Measurements from ENCODE around the gene CTXND1.

CTXND1 gene

DNA sequence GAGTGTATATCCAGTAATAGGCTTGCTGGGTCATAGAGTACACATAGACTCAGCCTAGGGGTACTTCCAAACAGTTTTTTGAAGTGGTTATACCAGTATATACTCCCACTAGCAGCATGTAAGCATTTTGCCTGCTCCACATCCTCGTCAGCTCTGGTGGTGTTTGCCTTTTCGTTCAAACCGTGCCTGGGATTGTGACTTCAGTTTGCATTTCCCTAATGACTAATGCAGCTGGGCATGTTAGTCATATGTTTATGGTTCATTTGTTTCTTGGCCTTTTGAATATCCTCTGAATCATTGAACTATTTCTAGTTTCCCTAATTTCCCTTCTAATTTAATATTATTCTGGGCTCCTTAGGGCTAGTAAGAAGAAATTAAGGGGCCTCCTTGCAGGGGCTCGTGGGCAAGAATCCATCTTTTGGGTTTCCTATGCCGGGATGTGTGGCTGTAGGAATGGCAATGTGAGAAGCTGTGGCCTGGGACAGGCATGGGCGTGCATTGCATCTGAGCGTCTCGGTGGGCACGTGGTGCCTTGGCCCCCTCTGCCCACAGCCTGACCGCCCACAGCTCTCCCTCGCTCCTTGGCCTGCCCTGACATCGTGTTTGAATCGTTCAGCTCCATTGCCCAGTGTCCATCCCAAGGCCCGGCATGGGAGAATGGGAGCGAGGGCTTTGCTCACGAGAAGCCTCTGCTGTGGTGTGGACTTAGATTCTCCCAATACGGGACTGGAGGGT lies 72.8 kb downstream of the CTXND1 start:
- DNase-seq = no peak

DNA sequence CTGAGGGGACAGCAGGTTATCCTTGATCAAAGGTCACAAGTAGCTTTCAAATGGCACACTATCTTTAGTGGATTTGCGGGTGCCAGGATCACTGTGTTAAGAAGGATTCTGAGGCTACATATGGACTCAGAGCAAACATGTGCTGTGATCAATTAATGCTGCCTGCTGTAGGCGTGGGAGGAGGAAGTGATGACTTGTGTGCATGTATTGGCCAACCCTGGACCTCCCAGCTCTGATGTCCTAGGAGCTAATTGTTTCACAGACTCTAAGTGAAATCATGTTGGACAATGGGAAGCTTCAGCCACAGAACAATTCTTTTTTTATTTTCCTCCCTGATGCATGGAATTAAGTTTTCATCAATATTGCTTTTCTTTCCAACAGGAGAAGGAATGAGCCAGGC lies 74.9 kb downstream of the CTXND1 start:
- no peak for DNase-seq

DNA sequence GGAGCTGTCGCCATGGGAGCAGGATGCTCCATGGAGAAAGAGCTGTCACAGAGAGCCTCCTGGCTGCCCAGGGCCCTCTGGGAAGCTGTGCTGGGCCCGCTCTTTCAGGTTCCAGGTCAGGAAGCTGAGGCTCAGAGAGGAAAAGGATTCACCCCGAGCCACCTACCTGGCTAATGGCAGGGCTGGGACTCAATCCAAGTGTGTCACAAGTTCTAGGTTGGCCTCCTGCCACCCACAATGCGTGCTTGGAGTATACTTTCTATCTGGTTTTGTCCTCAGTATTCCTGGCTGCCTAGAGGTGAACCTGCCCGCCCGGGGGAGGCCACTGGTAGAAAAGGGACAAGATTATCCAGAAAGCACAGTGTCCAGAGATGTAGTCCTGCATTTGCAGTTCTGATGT lies 75.6 kb downstream of the CTXND1 start:
- no peak for DNase-seq

DNA sequence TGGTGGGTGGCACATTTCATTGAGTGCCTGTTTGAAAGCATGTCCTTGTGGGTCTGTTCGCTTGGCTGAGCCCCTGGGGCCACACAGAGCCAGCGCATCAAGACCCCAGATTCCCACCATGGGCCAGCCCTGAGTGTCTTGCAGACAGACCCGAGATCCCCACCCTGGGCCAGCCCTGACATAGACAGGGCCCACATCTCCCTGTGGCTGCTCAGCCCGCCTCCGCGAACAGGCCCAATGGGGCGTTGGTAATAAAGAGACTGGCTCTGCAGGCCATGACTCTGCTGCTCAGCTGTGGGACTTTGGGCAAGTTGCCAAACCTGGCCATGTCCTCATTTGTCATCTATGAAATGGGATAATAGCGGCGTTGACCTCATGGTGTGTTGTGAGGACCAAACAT lies 76.6 kb downstream of the CTXND1 start:
- DNase-seq = no peak

DNA sequence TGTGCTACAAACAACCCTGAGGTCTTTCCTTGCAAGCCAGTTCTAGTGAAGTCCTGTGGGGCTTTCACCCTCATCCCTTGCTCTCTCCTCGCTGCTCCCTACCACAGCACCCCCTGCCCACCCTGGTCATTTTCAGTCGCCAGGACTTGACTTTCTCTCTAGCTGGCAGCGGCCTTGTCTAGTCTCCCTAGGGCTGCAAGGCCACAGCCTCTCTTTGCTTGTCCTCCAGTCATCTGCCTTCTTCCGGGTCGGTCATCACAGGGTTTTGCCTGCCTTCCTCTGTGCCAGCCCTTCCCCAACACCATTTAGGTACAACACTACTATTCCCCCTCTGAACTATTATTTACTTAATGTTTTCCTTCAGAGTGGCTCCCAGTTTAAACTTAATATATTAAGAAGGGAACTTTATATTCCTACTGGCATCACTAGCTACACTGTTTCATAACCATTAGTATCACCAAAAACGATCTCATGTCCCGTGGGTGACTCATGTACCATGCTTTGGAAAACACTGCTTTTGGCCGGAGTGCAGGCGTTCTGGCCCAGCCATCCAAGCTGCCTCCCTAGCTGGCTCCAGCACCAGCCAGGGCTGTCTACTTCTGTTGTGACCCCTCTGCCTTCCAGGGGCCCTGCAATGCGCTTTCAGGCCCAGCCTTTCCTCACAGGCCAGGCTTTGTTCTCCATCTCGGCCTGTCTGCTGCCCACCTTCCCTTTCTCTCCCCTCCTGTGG lies 77.8 kb downstream of the CTXND1 start:
- no peak for DNase-seq

DNA sequence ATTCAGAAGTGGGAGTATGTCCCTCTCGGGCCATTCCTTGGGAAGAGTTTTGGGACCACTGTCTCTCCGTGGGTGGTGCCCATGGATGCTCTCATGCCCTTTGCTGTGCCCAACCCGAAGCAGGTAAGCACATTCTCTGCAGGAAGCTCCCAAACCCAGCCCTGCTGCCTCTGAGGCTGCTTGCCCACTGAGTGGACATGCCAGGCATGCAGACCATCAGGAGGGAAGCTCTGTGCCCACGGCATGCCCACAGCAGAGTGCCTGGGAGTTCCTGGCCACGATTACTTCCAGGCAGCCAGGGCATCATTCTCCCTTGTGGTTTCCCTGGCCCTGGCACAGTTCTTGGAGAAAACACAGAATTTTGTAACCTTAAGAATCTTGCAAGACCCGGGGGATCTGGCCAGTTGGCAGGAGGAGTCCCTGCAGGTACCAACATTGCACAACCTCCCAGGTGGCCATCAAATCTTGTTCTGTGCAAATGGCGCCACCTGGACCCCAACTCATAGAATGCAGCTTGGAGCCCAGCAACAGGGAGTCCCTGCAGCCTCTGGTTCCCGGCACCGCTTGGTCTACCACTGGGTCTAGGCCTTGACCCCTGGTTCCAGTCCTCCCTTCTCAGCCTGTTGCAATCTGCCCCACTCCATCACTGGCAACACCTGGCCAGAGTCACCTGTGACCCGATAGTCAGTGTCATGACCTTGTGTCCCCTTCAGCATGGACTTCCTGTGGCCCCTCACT lies 78.8 kb downstream of the CTXND1 start:
- no peak for DNase-seq

DNA sequence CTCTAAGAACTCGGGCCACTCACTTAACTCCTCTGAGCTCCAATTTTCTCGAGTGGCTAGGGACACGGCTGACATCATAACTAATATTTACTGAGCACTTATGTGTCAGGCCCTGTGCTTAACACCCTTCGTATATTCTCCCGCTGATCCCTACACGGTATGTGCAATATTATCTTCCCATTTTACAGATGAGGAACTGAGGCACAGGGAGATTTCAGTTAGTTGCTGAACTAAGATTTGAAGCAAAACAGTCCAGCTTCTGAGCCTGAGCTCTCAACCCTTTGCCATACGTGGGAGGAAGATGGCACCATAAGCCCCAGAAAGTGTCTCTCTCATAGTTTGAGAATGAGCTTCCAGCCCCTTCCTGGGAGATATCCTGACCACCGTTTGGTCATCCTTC lies 79.6 kb downstream of the CTXND1 start:
- DNase-seq = no peak

DNA sequence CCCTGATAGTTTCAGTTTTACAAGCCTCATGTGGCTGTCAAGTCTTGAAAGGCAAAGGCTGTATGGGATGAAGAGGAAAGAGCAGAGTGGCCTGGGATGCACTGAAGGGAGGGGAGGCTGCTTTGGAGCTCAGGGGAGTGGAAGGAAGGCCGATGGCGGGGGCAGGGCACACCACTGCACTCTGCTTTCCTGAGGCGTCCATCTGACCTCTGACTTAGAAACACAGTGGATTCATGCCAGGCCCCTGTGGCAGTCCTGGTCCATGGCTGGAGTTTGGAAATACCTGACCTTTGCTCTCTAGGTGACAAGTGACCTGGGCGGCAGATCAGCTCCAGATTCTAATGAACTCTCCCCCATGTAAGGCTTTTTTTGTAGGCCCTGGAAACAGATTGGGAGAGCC lies 80.2 kb downstream of the CTXND1 start:
- DNase-seq = no peak

DNA sequence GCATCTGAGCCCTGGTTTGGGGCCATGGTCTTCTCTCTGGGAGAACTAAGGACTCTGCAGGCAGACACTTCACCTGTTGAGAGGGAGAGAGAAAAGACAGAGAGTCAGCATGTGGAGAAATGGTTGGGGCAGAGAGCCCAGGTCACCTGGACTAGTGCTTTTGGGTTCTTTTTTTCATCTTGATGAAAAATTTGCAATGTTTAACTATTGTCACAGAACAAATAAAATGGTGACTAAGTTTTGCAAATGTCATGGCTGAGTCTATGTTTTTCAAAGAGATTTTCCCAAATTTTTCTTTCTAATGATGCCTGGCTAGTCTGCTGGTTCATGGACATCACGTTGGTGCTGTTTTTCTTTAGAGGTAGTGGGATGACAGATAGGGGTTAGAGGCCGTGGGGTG lies 81.4 kb downstream of the CTXND1 start:
- DNase-seq = no peak

DNA sequence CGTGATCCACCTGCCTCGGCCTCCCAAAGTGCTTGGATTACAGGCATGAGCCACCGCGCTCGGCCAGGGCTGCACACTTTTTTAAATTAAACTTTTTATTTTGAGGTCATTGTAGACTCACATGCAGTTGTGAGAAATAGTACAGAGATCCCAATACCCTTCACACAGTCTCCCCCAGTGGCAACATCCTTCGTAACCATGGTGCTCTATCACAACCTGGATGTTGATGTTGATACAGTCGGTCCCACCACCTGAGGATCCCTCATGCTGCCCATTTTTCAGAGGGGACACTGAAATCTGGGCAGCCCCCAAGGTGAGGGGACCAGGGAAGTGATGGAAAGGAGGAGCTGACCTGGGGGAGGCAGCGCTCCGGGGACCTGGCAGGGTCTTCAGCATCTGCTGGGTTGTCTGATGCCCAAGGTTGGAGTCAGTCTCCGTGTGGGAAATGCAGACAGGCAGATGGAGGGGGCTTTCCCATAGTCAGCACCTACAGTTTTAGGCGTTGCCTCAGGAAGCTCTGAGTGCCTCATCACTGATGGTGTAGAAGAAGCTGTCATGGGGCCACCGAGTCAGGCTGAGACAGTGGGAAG lies 82.2 kb downstream of the CTXND1 start:
- DNase-seq = no peak

DNA sequence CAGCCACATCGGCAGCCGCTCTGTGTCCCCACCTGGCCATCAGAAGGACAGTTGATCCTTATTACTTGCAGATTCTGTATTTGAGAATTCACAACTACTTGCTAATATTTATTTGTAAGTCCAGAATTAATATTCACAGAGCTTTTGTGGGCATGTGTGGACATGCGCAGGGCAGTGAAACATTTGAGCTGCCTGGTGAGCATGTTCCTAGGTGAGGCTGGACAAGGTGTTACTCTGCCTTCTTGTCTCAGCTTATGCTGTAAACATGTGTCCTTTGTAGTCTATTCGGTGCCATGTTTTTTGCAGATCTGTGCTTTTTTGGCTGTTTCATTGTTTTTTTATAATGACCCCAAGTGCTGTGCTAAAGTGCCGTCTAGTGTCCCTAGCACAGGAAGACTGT lies 83.6 kb downstream of the CTXND1 start:
- DNase-seq = no peak

DNA sequence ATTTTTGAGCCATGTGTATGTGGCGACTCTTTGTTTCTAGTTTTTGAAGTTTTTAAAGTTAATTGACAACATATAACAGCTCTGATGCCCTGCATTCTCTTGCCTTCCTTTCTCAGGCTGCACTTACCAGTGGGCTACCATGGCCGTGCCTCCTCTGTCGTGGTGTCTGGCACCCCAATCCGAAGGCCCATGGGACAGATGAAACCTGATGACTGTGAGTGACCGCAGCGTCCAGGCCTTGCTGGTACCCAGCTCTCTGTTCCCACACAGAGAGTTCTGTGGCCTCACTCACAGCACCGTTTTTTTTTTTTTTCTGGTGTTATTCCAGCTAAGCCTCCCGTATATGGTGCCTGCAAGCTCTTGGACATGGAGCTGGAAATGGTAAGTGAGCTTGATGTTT lies 84.1 kb downstream of the CTXND1 start:
- no peak for DNase-seq

DNA sequence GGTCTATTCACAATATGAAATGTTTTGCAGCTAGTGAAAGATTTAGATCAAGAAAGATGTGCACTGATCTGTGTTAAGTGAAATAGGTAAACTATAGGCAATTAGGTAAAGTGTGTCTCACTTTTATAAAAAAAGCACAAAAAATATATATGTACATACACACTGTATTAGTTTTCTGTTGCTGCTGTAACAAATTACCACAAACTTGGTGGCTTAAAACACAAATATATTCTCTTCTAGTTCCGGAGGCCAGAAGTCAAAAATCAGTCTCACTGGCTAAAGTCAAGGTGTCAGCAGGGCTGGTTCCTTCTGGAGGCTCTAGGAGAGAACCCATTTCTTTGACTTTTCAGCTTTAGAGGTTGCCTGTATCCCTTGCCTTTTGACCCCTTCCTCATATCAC lies 88.1 kb downstream of the CTXND1 start:
- DNase-seq = no peak

DNA sequence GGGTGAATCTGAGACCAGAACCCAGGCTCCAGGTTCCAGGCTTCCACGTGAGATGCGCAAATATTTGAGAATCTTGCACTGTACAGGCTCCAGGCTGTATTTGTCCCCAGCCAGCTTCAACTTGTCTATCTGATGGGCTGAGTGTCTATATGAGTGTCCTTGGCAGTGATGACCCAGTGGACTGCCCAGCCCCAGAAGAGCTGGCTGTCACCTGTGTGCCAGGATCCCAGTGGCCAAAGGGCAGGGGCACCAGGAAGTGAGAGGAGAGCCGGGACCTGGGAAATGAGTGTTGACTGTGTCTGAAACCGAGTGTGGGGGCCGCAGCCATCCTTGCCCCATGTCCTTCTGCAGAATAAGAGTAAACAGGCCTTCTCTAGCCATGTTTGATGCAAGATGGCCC lies 88.8 kb downstream of the CTXND1 start:
- DNase-seq = no peak

DNA sequence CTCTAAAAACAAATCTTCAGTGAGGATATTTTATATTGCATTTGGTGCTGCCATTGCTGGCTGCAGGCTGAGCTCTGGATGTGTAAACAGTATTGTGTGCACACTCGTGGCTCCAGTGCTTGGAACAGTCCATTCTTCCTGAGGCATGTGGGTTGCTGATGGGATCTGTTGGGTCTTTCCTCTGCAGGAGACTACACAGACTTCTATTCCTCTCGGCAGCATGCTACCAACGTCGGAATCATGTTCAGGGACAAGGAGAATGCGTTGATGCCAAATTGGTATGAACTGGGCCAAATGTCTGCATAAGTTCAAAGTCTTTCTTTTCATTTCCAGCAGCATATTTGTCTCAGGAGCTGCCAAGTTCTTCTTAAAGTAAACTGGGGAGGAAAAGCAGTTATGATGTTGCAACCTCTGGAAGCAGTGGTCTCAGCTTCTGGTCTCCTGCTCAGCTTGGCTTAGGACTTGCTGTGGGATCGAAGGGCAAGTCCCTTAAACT lies 89.9 kb downstream of the CTXND1 start:
- DNase-seq = no peak

DNA sequence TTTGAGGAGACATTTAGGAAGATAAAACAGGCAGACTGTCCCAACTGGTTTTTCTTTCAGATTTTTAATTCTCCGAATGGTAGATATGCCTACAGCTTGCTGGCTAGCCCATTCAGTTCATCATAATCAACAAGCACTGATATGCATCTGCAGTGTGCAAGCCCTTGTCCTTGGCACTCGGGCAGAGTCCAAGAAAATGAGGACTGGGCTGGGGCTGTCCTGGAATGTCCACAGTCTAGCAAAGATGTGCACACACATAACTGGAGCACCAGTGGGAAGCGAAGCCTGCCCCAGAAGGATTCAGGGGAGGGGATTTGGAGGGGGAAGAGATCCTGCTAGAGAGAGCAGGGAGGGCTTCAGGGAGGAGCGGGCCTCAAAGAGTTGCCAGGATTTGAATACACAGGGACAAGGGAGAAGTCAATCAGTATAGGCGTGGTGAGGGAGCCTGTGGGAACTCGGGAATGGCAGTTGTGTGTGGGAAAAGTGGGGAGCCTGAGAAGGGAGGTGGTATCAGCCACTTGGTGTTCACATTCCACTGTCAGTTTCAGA lies 90.5 kb downstream of the CTXND1 start:
- no peak for DNase-seq

DNA sequence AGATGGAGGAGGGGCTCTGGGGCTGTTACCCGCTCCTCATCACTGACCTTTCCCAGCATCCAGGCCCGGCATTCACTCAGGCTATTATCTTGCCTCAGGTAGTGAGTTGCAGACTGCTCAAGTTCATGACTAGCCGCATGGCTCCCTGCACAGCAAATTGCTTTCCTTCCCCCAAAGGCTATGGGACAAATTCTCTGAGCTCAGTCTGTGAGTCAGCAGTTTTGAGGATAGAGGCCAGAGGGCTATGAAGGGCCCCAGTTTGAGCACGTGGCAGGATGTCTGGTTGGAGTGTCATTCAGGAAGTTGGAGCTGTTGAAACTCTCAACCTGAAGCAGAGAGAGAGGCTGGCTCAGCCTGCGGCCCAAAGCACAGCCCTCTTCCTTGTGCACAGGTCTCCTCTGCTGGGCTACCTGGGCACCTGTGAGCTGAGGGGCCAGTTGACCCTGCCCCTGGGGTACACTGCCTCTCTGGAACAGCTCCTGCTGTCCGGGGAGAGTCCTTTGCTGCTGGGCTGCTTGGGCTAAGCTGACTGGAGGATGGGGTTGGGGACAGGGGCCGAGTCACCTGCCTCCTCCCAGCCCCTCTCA lies 91.3 kb downstream of the CTXND1 start:
- DNase-seq = no peak

DNA sequence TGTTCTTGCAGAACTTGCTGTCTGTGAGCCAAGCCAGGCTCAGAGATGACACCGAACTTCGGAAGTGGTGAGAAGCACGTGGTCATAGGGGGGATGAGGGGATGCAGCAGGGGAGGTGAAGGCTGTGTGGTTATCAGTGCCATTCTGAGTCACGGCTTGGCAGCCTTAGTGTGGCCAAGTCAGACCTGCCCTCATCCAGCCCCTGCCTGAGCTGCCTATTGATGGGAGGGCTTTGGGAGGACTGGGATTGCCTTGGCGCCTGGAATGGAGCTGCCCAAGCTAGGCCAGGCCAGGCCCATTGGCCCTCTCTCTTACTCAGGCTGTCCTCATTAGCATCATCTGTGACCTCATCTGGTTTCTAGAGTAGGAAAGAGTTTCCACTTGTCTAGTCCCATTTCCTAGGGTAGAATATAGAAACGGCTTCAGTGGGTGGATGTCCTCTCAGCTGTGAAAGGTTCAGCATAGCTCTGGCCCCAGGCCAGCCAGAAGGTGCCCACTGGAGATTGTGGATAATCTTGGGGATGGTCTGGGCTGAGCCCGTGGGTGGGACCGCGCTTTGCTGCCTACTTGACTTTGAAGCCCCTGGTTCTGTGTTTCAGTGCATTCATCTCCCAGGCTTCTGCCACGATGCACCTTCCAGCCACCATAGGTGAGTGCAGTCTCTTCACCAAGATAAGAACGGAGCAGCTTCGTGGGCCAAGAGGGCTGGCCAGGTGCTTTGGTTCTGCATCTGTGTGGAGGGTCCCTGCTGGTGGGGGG lies 92.0 kb downstream of the CTXND1 start:
- no peak for DNase-seq

DNA sequence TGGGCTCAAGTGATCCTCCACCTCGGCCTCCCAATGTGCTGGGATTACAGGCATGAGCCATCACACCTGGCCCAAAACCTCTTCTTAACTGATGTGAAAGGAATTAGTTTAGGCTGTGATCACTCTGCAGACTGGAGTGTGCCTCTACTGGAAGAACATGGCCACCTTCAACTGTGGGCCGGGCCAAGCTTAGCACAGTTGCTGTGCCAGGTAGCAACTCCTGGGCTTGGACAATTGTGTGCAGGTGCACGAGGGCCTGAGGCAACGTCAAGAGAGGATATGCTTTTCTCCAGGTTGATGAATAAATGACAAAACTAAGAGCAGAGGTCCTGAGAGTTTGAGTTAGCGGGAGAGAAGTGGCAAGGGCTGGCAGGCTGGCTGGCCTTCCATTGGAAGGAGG lies 92.7 kb downstream of the CTXND1 start:
- DNase-seq = no peak

DNA sequence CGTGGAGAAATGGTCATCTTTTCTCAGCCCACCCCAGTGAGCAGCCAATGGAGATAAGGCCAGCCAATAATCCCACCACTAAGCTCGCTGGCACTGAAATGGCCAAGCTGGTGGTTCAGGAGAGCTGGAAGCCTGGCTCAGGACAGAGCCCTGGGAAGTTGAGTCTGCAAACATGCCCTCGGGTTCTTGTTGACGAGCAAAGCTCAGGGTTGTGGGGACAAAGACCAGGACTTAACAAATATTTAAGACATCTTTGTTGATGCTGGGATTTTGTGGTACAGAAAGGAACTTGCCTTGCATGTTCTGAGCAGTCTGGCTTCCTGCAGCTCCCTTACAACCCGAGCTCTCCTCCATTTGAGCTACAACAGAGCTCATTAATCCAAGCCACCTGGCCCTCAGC lies 94.8 kb downstream of the CTXND1 start:
- DNase-seq = no peak

DNA sequence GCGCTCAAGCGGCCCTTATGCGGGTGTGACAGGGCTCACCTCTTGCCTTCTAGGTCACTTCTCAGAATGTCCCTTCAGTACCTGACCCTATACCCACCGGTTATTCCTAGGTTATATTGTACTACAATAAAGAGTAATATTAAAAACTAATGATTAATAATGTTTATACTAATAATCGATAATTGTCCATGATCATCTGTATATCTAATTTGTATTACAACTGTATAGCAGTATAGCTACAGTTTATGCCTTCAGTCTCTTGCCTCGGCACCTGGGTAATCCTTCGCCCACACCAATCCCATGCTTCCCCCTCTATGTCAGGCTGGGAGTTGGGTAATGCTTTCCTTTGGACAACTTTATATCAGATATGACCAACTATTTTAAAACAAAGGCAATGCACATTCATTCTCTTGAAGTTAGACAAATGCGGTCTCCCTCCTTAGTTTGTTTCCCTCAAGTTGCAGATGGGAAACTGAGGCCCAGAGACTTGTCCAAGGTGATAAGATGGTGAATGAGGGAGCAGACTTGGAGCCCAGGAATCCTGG lies 95.8 kb downstream of the CTXND1 start:
- DNase-seq = no peak

Measured in NCI-H1417 treated with DMSO at 0.1 percent for 48 hours (cell line).